ENCODE measurements around the gene SYT14.
"Not testable (repeated sequence)": the region's sequence is repeated elsewhere in the genome, so short reads cannot be mapped to it uniquely, and the experiment has no call there.

SYT14 gene

DNA sequence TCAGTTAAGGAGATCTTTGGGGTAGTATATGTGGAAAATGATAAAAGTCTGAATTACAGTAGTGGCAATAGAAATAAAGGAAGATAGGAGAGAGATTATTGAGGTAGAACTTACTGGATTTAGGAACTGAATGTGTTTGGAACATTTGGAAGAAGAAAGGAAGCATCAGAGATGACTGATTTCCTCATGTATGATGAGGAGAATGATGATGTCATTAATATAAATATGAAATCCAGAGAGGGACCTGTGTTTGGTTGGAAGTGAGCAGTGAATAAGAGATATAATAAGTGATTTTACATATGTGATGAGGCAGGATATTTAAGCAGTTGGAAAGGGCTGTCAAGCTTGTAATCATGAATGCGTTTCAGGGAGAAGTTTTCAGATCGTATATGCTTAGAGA lies 86.3 kb downstream of the SYT14 start:
- no peak for DNase-seq (ENCODE audit: low read depth in 4 of 4, low spot score in 1 of 4)

DNA sequence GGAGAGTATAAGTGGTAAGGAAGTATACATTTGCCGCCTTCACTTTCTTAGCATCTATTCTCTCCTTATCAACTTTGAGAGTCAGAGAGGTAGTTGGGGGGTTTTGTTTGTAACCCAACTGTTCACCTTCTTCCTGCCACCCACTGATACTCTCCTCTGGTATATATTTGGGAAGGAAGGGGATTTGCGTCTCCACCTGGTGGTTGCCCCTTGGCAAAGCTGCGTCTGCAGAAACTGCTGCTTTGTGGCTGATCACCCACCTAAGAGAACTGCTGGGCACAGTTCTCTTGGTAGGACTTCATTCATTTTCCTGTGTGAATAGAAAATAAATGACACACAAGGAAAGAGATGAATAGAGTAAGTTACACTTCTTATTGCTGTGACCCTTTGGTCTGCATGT lies 87.0 kb downstream of the SYT14 start:
- DNase-seq (ENCODE audit: low read depth in 4 of 4, low spot score in 1 of 4), result no peak

DNA sequence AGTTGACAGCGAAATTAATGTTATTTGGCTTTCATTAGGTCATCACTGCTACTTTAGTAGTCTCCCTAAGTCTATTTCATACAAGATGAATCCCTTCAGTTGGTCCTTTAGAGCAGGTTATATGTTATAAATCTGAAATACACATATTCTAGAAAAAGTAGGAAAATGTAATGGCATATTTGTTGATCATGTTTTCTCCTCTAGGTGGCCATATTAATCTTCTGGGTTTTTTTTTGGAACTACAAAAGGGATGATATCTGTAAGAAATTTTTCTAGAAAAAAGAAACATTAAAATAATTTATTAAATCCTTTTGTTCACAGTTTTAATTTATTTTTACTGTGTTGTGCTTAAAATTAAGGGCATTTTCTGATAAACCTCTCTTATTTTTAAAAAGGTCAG lies 87.9 kb downstream of the SYT14 start:
- DNase-seq (ENCODE audit: low read depth in 4 of 4, low spot score in 1 of 4), result no peak

DNA sequence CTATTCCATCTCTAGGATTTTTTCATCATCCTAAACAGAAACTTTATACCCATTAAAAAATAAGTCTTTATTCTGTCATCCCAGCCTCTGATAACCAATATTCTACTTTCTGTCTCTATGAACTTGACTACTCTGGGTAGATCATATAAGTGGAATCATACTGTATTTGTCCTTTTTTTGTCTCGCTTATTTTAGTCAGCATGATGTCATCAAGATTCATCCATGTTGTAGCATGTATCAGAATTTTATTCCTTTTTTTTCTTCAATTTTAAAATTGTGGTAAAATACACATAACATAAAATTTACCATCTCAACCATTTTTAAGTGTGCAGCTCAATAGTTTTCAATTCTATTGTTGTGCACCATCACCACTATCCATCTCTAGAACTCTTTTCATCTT lies 90.0 kb downstream of the SYT14 start:
- no peak for DNase-seq (ENCODE audit: low read depth in 4 of 4, low spot score in 1 of 4)

DNA sequence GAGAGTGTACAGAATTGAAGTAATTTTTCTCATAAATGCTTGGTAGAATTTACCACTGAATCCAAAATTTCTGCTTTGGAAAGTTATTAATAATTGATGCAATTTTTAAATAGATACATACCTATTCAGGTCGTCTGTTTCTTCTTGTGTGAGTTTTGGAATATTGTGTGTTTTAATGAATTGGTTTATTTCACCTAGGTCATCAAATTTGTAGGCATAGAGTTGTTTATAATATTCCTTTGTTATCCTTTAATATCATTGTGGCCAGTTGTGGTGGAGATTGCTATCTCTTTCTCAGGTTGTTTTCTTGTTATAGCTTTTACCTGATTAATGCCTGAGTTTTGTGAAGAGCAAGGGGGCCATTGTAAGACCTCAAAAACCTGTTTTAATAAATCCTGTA lies 93.5 kb downstream of the SYT14 start:
- no peak for DNase-seq (ENCODE audit: low read depth in 4 of 4, low spot score in 1 of 4)

DNA sequence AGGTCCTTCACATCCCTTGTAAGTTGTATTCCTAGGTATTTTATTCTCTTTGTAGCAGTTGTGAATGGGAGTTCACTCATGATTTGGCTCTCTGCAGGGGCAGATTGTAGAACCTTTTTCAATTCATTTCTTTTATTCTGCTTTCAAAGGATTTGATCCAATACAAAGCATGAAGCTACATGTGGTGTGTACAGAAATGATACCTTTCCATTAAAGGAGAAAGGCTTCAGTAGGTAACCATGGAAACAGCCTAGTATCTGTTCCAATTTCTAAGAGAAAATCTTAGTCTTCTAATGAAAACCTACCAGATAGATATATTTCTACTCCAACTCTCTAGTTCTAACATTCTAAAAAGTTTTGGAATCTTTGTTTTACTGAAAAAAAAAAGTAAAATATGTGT lies 105.0 kb downstream of the SYT14 start:
- no peak for DNase-seq (ENCODE audit: low read depth in 4 of 4, low spot score in 1 of 4)

DNA sequence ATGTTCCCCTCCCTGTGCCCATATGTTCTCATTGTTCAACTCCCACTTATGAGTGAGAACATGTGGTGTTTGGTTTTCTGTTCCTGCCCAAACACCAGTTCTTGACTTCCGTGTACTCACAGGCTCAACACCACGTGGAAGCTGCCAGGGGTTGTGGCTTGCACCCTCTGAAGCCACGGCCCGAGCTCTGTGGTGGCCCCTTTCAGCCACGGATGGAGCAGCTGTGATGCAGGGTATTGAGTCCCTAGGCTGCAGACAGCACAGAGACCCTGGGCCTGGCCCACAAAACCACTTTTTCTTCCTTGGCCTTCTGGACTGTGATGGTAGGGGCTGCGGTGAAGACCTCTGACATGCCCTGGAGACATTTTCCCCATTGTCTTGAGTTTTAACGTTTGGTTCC lies 111.6 kb downstream of the SYT14 start:
- no peak for DNase-seq (ENCODE audit: low read depth in 4 of 4, low spot score in 1 of 4)

DNA sequence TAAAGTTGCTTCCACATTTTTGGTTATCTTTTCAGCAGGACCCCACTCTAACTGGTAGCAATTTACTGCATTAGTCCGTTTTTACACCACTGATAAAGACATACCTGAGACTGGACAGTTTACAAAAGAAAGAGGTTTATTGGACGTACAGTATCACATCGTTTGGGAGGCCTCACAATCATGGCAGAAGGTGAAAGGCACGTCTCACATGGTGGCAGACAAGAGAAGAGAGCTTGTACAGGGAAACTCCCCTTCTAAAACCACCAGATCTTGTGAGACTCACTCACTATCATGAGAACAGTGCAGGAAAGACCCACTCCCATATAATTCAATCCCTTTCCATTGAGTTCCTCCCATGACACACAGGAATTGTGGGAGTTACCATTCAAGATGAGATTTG lies 112.5 kb downstream of the SYT14 start:
- DNase-seq (ENCODE audit: low read depth in 4 of 4, low spot score in 1 of 4), result not testable (repeated sequence)

DNA sequence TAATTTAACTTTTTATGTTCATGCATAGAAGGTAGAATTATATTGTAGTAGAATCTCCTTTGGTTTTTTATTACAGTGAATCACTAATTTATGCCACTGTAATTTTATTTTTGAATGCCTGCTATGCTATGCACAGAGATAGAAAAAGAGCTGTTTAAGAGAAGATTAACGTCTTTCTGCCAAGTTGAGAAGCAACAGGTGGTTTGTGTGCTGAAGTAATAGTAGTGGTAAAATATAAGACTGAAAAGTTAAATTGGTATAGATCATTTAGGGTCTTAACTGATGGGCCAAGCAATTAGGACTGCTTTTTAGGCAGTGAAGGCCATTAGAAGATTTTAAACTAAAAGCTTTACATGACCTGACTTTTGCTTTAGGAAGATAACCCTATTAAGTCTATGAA lies 115.1 kb downstream of the SYT14 start:
- DNase-seq (ENCODE audit: low read depth in 4 of 4, low spot score in 1 of 4), result no peak

DNA sequence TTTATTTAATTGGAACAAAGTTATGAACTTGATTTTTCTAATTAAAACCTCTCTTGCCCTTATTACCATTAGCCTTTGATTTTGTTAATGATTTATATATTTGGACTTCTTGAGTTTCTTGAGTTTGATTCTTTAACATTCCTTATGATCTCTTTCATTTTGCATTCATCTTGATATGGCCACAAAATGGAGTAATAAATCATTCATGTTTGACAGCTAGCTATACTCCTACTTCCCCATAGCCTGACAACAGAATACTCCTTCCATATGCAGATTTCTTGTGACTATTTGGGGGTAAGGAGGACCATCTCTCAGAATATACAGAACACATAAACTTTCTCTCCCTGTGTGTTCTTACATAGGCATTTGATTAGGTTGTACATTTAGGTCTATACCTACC lies 119.6 kb downstream of the SYT14 start:
- no peak for DNase-seq (ENCODE audit: low read depth in 4 of 4, low spot score in 1 of 4)

DNA sequence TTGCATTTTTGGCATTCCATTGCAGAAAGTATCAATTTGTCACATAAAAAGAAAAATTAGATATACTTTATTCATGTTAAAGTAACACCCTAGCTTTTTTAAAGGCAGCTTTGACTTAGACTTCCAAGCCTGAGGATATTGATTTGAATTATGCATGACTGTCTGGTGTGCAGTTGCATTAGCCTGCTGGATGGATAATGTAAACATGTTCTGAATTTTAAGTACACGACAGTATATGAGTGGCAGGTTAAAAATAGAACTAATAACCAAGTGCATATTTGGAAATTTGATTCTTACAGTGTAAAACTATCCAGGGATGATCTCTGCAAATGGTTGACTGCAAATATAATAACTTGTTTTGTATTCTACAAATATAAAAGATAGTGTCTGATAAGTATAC lies 124.0 kb downstream of the SYT14 start:
- no peak for DNase-seq (ENCODE audit: low read depth in 4 of 4, low spot score in 1 of 4)

DNA sequence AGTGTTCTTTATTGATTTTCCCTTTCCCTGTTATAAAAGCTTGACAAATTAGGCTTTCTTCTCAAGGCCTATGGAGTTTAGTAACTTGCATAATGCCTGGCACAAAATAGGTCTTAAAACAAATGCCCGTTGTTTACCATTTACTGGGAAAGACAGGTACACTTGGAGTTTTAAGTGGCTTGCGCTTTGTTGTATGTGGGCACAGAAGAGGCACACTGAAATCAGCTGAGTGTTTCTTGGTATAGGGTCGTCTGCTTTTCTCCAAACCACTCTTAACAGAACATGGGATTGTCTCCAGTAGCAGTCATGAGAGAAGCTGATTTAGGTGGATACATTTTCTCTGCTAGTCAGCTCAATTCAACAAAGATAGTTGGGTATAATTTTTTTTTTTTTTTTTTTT lies 132.5 kb downstream of the SYT14 start:
- no peak for DNase-seq (ENCODE audit: low read depth in 4 of 4, low spot score in 1 of 4)

DNA sequence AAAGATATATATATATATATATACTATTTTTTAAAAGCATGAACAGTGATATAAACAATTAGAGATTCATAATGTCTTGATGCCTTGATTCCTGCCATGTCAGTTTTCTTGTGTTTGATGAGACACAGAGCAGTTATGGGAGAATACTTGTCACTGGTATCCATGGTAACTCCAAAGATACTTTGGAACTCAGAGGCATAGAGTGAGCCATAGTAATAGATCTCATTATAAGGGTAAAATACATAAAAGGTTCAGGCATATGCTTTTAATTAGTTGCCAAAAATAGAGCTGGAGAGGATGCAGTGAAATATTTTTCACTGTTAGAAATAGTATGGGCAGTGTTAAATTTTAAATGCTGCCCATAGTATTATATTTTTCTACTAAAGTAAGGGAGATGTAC lies 134.1 kb downstream of the SYT14 start:
- no peak for DNase-seq (ENCODE audit: low read depth in 4 of 4, low spot score in 1 of 4)

DNA sequence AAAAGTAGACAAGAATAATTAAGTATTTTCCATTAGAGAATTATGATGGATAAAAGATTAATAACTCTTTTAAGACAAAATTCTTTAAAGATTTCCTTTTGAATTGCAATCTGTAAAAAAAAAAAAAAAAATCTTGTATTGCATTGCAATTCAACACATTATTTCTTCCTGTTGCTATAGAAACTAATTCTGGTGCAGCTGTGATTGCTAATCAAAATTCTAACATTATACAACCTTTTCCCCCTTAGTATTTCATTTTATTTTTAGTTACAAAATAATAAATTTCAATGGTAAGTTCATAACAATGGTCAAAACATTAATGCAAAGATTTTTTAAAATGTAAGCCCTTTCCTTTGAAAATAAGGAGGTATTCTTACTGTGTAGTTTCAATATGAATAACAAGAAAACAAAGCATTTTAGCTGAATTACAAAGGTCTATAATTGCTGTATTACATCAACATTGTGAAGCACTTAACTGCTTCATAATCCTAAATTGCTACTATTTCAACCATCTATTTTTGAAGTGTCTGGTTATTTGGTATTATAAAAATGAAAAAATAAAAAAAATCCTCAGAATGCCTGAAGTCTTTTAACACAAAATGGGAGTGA lies 135.0 kb downstream of the SYT14 start:
- no peak for DNase-seq (ENCODE audit: low read depth in 4 of 4, low spot score in 1 of 4)

DNA sequence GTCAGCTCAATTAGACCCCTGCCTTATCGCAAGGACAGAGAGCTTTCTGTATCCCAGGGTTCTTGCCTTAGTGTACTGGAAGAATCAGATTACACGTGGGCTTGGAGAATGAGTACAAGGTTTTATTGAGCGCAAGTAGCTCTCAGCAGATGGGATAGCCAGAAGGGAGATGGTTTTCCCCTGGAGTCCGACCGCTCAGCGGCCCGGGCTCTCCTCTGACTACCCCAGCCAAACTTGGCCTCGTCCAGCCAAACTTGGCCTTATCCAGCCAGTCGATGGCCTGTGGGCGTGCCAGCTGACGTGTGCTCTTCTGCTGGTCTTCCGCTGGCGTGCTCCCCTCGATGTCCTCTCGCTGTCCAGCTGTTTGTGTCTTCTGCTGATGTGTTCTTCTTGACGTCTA lies 136.9 kb downstream of the SYT14 start:
- DNase-seq (ENCODE audit: low read depth in 4 of 4, low spot score in 1 of 4), result no peak

DNA sequence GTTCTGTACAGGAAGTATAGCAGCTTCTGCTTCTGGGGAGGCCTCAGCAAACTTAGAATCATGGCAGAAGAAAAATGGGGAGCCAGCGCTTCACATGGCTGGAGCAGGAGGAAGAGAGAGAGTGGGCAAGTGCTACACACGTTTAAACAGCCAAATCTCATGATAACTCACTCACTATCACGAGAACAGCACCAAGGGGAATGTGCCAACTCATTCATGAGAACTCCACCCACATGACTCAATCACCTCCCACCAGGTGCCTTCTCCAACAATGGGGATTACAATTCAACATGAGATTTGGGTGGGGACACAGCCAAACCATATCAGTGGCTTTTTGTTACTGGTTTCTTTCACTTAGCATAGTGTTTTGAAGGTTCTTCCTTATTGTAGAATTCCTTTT lies 138.6 kb downstream of the SYT14 start:
- DNase-seq (ENCODE audit: low read depth in 4 of 4, low spot score in 1 of 4), result no peak

DNA sequence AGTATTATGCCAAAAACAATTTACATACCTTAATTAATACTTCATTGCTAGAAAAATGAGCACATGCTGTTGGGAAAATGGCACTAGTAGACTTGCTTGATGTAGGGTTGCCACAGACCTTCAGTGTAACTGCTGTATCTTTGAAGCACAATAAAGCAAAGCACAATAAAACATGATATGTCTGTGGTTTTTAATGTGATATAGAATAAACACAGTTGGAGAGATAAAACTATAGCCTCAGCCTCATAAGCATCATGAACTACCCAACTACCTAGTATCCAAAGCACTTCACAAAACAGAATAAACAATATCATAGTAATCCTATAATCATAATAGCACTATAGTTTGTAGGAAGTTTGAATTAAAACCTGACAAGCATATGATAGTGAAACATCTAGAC lies 143.5 kb downstream of the SYT14 start:
- no peak for DNase-seq (ENCODE audit: low read depth in 4 of 4, low spot score in 1 of 4)

DNA sequence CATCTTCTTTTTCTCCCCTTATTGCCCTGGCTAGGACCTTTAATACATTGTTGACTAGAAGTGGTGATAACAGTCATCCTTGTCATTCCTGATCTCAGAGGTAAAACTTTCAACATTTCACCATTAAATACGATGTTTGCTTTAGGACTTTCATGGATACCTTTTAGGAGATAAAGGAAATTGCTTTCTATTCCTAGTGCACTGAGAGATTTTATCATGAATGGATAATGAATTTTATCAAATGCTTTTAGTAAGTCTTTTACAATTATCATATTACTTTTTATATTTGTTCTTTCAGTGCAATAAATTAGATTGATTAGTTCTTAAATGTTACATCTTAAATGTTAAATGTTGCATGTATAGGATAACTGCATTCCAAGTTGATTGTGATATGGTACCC lies 147.3 kb downstream of the SYT14 start:
- no peak for DNase-seq (ENCODE audit: low read depth in 4 of 4, low spot score in 1 of 4)

DNA sequence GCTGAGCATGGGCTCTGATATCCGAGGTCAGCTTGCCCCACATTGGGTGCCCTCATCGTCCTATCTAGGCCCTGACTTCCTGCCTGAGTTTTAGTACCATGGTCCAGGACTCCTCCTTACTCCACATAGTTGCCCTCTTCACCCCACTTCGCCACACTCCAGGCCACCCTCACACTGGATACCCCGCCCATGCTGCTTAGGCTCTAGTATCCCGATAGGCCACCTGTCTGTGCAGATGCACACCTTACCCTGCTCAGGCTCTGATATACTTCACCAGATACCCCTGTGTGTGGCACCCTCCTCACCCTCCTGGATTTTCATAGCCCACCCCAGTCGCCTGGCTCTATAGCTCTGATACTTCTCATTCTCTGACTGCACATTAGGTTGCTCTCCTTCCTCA lies 149.0 kb downstream of the SYT14 start:
- no peak for DNase-seq (ENCODE audit: low read depth in 4 of 4, low spot score in 1 of 4)

DNA sequence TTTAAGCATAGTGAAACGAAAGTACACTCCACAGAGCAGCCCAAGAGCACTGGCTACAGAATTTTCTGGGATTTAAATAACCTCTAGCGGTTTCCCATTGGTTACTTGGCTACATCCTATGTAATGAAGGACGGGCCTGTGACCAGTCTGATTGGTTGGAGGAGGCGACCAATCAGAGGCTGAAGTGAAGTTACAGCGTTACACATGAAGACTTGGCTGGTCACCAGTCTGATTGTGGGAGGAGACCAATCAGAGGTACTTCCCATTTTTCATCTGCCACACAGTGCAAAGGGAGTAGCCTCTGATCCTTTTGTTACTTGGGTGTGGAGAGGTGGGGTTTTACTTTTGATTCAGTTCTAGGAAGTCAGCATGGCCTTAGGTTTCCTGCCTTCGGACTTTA lies 151.8 kb downstream of the SYT14 start:
- no peak for DNase-seq (ENCODE audit: low read depth in 4 of 4, low spot score in 1 of 4)

DNA sequence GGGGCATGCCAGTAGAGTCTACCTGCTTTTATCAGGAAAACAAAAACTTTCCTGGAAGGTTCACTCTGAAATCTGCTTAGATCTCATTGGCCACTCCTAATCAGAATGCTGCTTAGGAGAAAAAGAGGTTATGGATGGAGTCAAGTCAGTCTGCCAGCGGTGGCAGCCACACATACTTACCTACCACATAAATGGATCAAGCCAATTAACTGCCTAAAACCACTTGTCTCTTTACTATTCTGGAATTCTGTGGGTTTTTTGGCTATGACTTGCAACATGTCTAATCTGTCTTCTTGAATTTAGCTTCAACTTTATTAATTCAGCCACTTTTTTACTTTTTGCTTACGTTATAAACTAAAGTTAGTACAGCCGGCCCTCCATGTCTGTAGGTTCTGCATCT lies 154.3 kb downstream of the SYT14 start:
- no peak for DNase-seq (ENCODE audit: low read depth in 4 of 4, low spot score in 1 of 4)

DNA sequence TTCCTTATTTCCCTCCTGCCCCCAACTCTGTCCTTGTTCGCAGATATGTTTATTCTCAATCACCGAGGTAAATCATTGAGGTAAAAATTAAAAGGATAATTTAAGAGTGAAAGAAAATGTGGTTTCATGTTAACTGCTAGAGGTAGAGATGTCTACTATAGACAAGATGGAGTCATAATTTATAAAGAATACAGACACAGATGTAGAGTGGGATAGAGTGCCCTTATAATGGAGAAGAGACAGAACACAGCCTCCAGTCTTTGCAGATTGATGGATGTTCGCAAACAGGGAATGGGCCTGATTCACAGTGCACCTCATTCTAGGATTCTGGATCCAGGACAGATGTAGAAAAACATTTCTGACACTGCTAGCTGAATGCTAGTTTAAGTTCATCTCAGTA lies 155.4 kb downstream of the SYT14 start:
- DNase-seq (ENCODE audit: low read depth in 4 of 4, low spot score in 1 of 4), result no peak

DNA sequence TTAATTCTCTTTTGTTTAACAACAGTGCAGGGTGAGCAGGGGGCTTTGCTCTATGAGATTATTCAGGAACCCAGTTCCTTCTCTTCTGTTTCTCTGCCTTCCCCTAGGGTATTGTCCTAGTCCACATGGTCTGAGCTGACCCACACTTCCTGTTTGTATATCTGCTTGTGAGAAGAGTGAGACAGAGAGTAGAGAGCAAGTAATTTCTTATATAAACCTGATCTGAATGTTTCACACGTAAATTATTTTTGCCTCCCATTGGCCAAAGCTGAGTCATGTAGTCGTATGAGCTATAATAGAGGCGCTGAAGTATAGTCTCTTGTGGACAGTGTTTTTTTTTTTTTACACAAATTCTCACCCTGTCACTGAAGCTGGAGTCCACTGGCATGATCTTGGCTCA lies 160.3 kb downstream of the SYT14 start:
- no peak for DNase-seq (ENCODE audit: low read depth in 4 of 4, low spot score in 1 of 4)

DNA sequence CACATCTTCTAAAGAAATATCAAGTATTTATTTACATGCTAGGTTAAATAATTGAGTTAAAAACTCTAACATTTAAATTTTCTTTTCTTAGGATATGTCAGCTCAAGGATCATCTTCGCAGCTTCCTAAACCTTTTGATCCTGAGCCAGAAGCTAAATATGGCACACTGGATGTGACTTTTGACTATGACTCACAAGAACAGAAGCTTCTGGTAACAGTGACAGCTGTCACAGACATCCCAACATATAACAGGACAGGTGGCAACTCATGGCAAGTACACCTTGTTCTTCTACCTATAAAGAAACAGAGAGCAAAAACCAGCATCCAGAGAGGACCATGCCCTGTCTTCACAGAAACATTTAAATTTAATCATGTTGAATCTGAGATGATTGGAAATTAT lies 161.9 kb downstream of the SYT14 start:
- no peak for DNase-seq (ENCODE audit: low read depth in 4 of 4, low spot score in 1 of 4)

Data from stimulated activated CD4-positive, alpha-beta T cell treated with anti-CD3 and anti-CD28 coated beads, Interleukin-1b, Interleukin-23, amount 100 ng/mL, for 24 hours (primary cell).